Measurements from ENCODE around the gene ZSWIM4.

GRCh38 chr19:13842291-13843103, 47.3 kb downstream of the ZSWIM4 start:
- TF ChIP-seq CTCF (IDR thresholded peaks at IDR 0.05) (peak in 1 of 6 experiments; percentile 7), POLR2A (IDR thresholded peaks at IDR 0.05) (peak; percentile 79 to 96)
